Stimulated activated CD8-positive, alpha-beta memory T cell treated with anti-CD3 and anti-CD28 coated beads, Interleukin-4, amount 100 ng/mL, for 4 hours (primary cell): Measurements from ENCODE around the gene MFSD8.
"Not testable (repeated sequence)": the region's sequence is repeated elsewhere in the genome, so short reads cannot be mapped to it uniquely, and the experiment has no call there.

Source experiments
- DNase-seq, 2 donors: peaks; one replicate each; pipeline ENCODE4 v3.0.0-alpha.2; 2020; ENCODE audit warnings: low read depth in 2 of 2, low spot score in 1 of 2

The MFSD8 gene

DNA sequence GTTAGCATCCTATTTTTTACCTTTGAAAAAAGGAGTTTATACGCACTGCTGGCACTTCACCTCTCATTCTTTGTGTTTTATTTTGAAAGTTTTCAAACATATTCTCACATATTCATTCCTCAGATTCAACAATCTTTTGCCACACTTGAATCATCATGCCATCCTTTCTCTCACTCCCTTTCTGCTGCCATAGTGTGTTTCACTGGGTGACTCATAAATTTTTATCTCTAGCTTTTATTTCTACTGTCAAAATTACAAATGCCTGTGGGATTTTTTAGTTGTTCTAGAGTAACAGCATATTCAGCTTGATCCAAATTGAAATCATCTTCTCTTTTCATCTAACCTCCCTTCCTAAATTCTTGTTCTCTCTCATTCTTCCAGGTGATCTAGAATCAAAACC lies 28.0 kb downstream of the MFSD8 start:
- DNase-seq = no peak

DNA sequence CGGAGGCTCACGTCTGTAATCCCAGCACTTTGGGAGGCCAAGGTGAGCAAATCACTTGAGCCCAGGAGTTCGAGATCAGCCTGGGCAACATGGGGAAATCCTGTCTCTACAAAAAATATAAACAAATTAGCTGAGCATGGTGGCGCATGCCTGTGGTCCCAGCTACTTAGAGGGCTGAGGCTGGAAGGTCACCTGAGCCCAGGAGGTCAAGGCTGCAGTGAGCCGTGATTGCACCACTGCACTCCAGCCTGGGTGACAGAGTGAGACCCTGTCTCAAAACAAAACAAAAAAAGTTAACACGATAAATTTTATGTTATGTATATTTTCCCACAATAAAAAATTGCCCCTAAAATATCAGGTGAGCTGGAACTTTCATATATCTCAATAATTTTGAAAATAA lies 33.1 kb downstream of the MFSD8 start:
- not testable (repeated sequence) for DNase-seq

DNA sequence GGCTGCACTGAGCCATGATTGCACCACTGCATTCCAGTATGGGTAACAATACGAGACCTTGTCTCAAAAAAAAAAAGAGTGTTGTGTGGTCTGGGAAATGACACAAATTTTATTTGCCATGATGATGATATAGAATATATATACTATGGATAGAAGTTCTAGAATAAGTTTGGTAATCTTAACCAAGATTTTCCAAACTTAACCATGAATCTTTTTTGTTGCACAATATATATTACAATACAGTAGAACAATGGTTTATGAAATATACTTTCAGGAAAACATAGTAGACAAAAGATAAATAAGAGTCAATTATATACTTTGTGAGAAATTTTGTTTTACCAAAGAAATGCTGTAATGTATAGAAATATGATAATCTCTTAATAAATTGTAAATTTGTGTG lies 34.8 kb downstream of the MFSD8 start:
- no peak for DNase-seq

DNA sequence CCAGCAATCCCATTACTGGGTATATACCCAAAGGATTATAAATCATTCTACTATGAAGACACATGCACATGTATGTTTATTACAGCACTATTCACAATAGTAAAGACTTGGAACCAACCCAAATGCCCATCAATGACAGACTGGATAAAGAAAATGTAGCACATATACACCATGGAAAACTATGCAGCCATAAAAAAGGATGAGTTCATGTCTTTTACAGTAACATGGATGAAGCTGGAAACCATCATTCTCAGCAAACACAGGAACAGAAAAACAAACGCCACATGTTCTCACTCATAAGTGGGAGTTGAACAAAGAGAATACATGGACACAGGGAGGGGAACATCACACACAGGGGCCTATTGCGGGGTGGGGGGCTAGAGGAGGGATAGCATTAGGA lies 39.3 kb downstream of the MFSD8 start:
- not testable (repeated sequence) for DNase-seq

DNA sequence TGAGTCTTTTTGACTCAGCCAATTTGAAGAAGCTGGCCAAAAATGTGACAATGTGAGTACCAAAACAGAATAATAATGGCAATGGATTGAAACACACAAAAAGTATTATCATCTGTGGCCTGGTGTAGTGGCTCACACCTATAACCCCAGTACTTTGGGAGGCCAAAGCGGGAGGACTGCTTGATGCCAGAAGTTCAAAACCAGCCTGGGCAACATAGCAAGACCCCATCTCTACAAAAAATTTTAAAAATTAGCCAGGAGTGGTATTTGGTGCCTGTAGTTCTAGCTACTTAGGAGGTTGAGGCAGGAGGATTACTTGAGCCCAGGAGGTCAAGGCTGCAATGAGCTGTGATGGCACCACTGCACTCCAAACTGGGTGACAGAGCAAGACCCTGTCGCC lies 42.7 kb downstream of the MFSD8 start:
- no peak for DNase-seq

DNA sequence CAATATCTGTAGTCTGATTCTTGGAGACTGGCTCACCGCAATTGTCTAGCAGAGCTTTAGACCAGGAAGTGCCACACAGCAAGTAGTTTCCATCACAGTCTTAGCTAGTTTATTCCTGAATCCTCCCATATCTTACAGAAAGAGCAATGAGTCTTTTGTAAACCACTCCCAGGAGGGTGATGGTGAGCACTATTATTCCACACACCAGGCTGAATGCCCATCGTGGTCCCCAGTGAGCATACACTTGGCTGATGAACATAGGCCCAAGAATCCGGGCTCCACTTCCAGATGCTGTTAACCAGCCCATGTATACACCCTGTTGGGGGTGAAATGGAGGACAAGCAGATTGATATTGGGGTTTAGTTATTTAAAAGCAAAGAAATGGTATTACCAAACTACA lies 44.5 kb downstream of the MFSD8 start:
- no peak for DNase-seq

DNA sequence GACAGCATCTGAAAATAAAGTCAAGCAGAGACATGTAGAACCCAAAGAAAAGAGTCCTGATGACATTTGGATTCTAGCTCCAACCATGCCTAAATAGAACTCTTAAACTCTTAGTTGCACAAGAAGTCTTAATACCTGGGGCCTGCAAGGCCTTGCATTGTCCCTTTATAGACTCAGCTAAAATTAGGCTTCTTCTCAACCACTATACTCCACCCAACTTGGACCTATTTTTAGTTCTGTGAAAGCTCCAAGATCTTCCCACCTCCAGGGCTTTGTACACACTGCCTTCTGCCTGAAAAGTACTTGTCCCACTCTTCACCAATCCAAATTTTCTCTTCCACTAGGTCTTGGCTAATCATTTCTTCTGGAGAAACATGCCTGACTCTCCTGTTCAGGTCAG lies 47.8 kb downstream of the MFSD8 start:
- no peak for DNase-seq

DNA sequence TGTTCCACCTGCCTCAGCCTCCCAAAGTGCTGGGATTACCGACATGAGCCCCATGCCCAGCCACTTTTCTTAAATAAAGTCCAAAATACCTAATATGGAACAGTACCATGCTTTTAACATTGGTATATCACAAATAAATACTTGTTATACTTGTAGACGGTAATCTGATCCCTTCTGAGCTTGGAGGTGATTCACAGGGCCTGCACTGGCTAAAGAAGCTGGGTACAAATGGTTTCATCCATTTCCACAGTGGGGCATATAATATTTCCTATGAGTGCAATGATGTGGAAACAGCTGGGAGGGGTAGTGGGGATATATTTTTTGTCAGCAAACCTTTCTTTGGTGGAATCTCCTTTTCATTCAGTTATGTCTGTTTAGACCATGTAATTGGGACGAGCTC lies 48.5 kb downstream of the MFSD8 start:
- DNase-seq = no peak

DNA sequence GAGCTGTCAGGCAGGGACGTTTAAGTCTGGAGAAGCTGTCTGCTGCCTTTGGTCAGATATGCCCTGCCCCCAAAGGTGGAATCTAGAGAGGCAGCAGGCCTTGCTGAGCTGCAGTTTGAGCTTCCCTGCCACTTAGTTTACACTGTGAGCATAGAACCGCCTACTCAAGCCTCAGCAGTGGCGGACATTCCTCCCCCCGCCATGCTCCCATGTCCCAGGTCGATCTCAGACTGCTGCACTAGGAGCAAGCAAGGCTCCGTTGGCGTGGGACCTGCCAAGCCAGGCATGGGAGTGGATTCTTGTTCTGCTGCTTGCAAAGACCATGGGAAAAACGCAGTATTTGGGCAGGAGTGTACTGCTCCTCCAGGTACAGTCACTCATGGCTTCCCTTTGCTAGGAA lies 59.9 kb downstream of the MFSD8 start:
- no peak for DNase-seq

DNA sequence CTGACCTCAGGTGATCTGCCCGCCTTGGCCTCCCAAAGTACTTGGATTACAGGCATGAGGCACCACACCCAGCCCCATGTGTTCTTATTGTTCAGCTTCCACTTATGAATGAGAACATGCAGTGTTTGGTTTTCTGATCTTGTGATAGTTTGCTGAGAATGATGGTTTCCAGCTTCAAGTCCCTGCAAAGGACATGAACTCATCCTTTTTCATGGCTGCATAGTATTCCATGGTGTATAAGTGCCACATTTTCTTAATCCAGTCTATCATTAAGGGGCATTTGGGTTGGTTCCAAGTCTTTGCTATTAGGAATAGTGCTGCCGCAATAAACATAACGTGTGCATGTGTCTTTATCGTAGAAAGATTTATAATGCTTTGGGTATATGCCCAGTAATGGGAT lies 65.3 kb downstream of the MFSD8 start:
- not testable (repeated sequence) for DNase-seq

DNA sequence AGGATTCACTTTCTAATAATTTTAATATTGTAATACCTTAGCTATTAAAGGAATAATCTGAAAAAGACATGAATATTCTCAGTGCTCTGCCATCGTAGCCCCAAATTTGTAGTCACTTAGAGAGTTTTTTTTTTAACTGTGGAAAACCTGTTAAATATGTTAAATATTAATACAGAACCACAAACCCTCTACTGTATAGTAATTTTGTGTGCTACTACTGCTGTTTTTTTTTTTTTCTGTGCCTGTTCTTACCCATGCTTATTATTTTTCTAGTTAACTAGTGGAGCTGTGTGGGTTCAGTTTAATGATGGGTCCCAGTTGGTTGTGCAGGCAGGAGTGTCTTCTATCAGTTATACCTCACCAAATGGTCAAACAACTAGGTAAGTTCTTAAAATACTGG lies 68.4 kb downstream of the MFSD8 start:
- no peak for DNase-seq

DNA sequence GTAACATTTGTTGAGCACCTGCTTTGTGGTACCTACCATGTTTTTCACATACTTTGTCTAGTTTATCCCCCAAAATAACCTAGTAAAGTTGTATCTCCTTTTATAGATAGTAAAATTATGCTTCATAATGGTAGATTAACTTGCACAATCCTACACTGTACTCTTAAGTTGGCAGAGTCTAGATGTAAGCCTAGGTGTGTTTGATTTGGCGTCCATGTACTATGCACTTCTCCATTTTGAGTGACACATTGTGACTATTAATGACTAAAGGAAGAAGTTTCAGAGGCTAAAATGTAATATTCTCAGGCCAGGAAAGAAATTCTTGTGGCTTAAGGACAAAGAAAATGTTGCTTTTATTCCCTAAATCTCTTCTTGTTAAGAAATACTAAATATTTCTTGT lies 68.9 kb downstream of the MFSD8 start:
- DNase-seq = no peak

DNA sequence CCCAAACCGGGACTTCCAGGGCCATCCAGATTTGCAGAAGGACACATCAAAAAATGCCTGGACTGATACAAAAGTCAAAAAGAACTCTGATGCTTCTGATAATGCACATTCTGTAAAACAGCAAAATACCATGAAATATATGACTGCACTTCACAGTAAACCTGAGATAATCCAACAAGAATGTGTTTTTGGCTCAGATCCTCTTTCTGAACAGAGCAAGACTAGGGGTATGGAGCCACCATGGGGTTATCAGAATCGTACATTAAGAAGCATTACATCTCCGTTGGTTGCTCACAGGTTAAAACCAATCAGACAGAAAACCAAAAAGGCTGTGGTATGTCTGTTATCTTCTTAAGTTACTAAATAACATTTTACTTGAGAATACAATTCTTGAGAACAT lies 75.1 kb downstream of the MFSD8 start:
- no peak for DNase-seq

DNA sequence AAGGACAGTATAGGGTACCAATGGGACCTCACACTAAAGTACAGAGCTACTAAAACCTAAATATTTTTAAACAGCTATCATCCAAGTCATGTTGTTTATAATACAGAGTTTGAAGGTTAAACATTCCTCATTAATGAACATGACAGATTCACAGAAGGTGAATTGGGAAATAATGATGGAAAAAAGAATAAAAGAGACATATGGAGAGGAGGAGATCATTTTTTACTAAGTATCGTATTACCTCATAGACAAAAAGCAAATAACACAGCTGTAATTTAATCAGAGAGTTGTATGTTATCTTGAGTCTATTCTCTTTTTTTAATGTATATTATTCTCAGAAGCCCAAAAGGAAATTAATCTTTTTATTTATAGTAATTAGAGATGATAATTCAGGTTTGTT lies 76.4 kb downstream of the MFSD8 start:
- no peak for DNase-seq

DNA sequence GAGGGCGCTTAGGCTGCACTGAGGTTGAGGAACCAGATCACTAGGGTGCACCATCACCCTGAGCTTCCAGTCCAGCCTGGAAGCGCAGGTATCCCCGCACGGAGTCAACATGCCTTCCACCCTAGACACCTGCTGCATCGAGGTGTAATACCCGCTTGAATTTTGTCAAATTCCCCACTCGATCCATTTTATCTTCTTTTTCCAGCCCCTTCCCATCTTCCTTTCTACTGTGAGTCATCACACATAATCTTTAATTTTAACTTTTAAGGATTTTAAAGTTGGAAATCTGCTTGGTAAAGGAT lies 83.5 kb downstream of the MFSD8 start:
- no peak for DNase-seq

DNA sequence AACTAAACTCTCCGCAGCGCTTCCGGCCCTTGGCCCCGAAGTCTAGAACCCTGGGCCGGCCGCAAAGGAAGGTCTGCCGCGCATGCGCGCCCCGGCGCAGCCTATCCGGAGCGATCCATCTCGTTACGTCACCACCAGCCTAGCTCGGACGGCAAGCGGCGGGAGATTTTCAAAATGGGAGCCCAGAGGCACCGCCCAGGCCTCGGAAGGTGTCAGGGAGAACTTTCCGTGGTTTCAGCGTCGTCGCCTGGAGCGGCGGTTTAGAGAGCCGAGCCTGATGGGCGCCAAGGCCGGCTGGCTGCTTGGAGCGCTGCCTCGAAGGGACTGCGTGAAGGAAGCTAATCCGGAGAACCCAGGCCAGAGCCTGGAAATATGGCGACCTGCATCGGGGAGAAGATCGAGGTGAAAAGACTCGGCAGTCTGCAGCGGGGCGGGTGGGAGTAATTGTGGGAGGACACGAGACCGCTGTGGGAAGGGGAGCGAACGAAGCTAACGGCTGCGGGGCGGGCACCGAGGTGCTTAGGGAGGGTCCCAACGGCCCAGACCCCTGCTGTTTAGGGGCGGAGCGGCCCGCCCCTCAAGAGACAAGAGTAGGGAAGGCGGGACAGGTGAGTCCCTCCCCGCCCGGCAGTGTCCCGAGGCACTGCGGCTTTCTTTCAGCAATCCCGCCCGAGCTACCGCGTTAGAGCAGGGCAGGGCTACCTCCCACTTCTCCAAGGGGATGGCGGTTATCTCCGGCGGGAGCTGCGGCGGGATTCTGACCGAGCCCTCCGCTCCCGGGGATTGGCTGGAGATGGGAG lies 84.0 kb downstream of the MFSD8 start, which contains the start of gene PLK4:
PLK4 (plus strand) TSS at position 131 of the 800 bp plus-strand sequence; CDS start at position 373, 242 bp downstream.
- peak; percentile 76 to 90 for DNase-seq

DNA sequence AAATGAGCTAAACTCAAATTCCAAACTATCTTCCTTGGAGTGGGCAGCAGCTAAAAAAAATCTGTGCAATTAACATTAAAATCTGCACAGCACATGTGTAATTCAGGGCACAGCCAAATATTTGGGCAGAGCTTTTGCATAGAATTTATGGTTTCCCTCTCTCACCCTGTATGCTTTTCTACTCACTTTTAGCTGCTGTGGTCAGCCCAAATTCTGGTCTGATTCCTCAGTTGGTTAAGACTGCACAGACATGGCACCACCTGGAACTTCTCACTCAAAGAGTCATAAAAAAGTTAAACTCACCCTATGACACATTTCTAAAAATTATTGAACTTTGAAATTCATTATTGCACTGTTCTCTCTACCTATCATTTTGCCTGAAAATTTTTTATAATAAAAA lies 89.2 kb downstream of the MFSD8 start:
- no peak for DNase-seq

DNA sequence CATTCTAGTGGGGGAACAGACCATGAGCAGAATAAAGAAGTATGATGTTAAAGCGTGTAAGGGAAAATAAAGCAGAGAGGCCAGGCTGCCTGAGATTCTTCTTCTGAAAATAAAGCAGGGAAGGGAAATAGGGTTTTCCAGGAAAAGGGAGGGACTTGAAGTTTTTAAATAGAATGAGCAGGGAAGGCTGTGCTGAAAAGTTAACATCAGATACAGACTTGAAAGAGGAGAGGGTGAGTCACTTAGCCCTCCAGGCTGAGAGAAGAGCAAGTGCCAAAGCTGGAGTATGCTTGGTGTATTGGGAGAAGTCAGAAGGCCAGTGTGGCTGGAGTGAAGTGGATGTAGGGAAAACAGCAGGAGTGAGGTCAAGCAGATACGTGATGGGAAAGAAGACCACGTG lies 94.3 kb downstream of the MFSD8 start:
- DNase-seq = no peak

DNA sequence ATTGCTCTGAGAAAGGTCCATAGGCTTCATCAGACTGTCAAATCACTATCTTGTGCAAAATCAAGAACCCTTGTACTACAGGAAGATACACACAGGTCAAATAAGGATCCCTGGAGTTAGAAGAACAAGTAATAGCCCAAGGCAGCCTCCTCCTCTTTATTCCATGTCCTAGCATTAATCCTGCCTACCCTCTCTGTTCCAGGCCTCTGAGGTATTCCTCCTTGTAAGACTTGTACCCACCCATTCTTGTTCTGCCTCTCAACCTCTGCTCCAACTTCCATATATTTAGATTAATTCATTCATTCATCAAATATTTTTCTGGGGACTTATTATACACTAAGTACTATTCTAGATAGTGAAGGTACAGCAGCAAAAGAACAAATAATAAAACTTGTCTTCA lies 94.7 kb downstream of the MFSD8 start:
- no peak for DNase-seq

DNA sequence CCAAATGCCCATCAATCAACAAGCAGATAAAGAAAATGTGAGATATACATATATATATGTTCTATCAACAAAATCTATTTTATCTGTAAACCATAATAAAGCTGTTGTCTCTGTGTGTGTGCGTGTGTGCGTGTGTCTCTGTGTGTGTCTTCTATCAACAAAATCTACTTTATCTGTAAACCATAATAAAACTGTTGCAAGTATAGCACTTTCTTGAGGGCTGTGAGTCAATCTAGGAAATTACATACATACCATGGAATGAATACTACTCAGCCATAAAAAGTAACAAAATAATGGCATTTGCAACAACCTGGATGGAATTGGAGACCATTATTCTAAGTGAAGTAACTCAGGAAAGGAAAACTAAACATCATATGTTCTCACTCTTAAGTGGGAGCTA lies 96.8 kb downstream of the MFSD8 start:
- no peak for DNase-seq
